K562 (cell line): ENCODE results near the gene NECTIN2. TPM values are rescaled to one million over a fixed set of nuclear protein-coding genes. Genes with fewer than 3 reads are reported as not detected.

ENCODE experiments used
- ATAC-seq: fragments of 200-7000 bp; cut with Tn5 transposase; 3 replicates; pipeline ENCODE4 v1.9.1; 2020; ENCODE audit warnings: moderate library complexity
- BruUV-seq: library from RNA; stranded (reverse); fragments of 400-500 nt; replicated peaks from 2 replicates; lab custom pipeline; 2021; lab: Mats Ljungman, UMichigan
- CTCF ChIA-PET: fragments of 300-600 bp; formaldehyde crosslinking; extraction: SDS; loops from one replicate; lab custom pipeline; 2021; ENCODE audit warnings: low intra/inter-chr PET ratio; lab: Yijun Ruan, JAX
- POLR2A ChIA-PET: fragments of 300-600, 350-650 bp; sonication (Branson Sonifier 250); formaldehyde crosslinking; extraction: SDS; loops from one replicate; lab custom pipeline; 2021; ENCODE audit warnings: antibody characterized with exemption, inconsistent platforms; lab: Yijun Ruan, JAX
- DNase-seq, 4 experiments: peaks; one replicate each; pipeline versions ENCODE4 v3.0.0 to v3.0.0-alpha.2; 2011 to 2018; ENCODE audit warnings: low spot score in 3 of 4, mixed read lengths in 3 of 4; ENCODE audit errors: extremely low read depth in 1 of 4
- FAIRE-seq: peaks from 2 replicates; lab custom pipeline; 2011; peaks lifted over from hg19 to GRCh38; lab: Jason Lieb, UNC
- H2AFZ ChIP-seq: 2 replicates; pipeline ENCODE4 v1.6.0; 2011; ENCODE audit warnings: low read depth, low read length, control low read depth, inconsistent platforms
- H3K27ac ChIP-seq: fragments of 200-600 bp; 3 replicates; pipeline ENCODE4 v1.8.0; 2011; ENCODE audit warnings: low read depth, mild to moderate bottlenecking, control low read depth, inconsistent platforms, low read length, moderate library complexity, mixed read lengths; ENCODE audit errors: extremely low read depth
- H3K27me3 ChIP-seq, 2 experiments: fragments of 300-600 bp in 1 of 2; 2 replicates in 1 of 2; 3 replicates in 1 of 2; pipeline versions ENCODE4 v1.6.0 to v1.8.0; 2011; ENCODE audit warnings: inconsistent platforms in 2 of 2, low read length in 2 of 2, mild to moderate bottlenecking in 1 of 2, mixed read lengths in 1 of 2, moderate library complexity in 1 of 2; ENCODE audit not compliant: control insufficient read depth in 2 of 2, insufficient read depth in 2 of 2
- H3K36me3 ChIP-seq: fragments of 300-600 bp; 3 replicates; pipeline ENCODE4 v1.8.0; 2011; ENCODE audit warnings: mild to moderate bottlenecking, low read length, inconsistent platforms; ENCODE audit not compliant: control insufficient read depth, insufficient read depth
- H3K4me1 ChIP-seq, 2 experiments: fragments of 200-600 bp in 1 of 2; replicated peaks in 1 of 2; 2 replicates in 1 of 2; 3 replicates in 1 of 2; pipeline versions ENCODE4 v1.5.1 to v1.8.0; 2011; ENCODE audit warnings: inconsistent platforms in 2 of 2, low read length in 2 of 2, mild to moderate bottlenecking in 1 of 2, mixed read lengths in 1 of 2, moderate library complexity in 1 of 2; ENCODE audit not compliant: control insufficient read depth in 2 of 2, insufficient read depth in 2 of 2
- H3K4me2 ChIP-seq: 2 replicates; pipeline ENCODE4 v1.6.1; 2011; ENCODE audit warnings: low read length, control low read depth, inconsistent platforms, mixed read lengths; ENCODE audit not compliant: insufficient read depth
- H3K4me3 ChIP-seq: fragments of 200-600 bp; sonication (generic), shearing (Covaris generic); 2 replicates; pipeline ENCODE4 v1.5.1; 2016; ENCODE audit warnings: control low read depth, inconsistent platforms
- H3K79me2 ChIP-seq: fragments of 200-600 bp; 3 replicates; pipeline ENCODE4 v1.8.0; 2011; ENCODE audit warnings: low read length, inconsistent platforms; ENCODE audit not compliant: control insufficient read depth, insufficient read depth
- H3K9ac ChIP-seq, 2 experiments: 2 replicates each; pipeline versions ENCODE4 v1.6.0 to v1.6.1; 2011; ENCODE audit warnings: low read depth in 2 of 2, low read length in 2 of 2, control low read depth in 1 of 2, inconsistent platforms in 1 of 2, mild to moderate bottlenecking in 1 of 2, mixed read lengths in 1 of 2; ENCODE audit not compliant: insufficient read depth in 1 of 2
- H3K9me1 ChIP-seq: one replicate; pipeline ENCODE4 v1.6.0; 2011; ENCODE audit warnings: inconsistent platforms, mild to moderate bottlenecking, low read length, moderate library complexity; ENCODE audit not compliant: control insufficient read depth, insufficient read depth
- H3K9me3 ChIP-seq: replicated peaks from 2 replicates; pipeline ENCODE4 v1.5.1; 2011; ENCODE audit warnings: low read depth, low read length, inconsistent platforms; ENCODE audit not compliant: control insufficient read depth, insufficient read depth
- H4K20me1 ChIP-seq: replicated peaks from 2 replicates; pipeline ENCODE4 v1.6.1; 2011; ENCODE audit warnings: low read length, inconsistent platforms, mixed read lengths; ENCODE audit not compliant: control insufficient read depth, insufficient read depth
- BRF1 ChIP-seq: IDR thresholded peaks from 3 replicates; pipeline ENCODE4 v1.6.1; 2011; ENCODE audit warnings: borderline replicate concordance, mild to moderate bottlenecking; ENCODE audit not compliant: insufficient read length; ENCODE audit errors: extremely low read depth
- ERF ChIP-seq: fragments of 450-650 bp; formaldehyde crosslinking; IDR thresholded peaks from 2 replicates; pipeline ENCODE4 v1.4.0; 2020; ENCODE audit warnings: mild to moderate bottlenecking, mixed read lengths
- ZNF121 ChIP-seq: sonication (generic); formaldehyde crosslinking; conservative IDR thresholded peaks from 2 replicates; pipeline ENCODE4 v1.8.0; 2022; ENCODE audit warnings: missing genetic modification reagents
- ZNF146 ChIP-seq: IDR thresholded peaks from one replicate; pipeline ENCODE4 v1.6.1; 2018; ENCODE audit warnings: missing compliant biosample characterization; ENCODE audit not compliant: unreplicated experiment
- ZNF696 ChIP-seq: fragments of 250-450 bp; sonication (Bioruptor Pico); conservative IDR thresholded peaks from 2 replicates; pipeline ENCODE4 v1.4.0; 2020; ENCODE audit warnings: mild to moderate bottlenecking, moderate library complexity
- WGBS: fragments of 100-300 bp; shearing (Covaris generic); methylation state at CpG from one replicate; pipeline ENCODE4 v1.1.6; 2016; ENCODE audit warnings: low coverage, mixed read lengths; ENCODE audit not compliant: insufficient coverage; ENCODE audit errors: missing lambda C conversion rate; 5-methylcytosine and 5-hydroxymethylcytosine counted together
- in situ Hi-C: fragments of 300-500 bp; cut with MboI; formaldehyde crosslinking; loops from 4 replicates; pipeline ENCODE4 v1.15.0; 2018; ENCODE audit warnings: inconsistent platforms, mixed read lengths
- intact Hi-C: fragments of 100-400 bp; cut with micrococcal nuclease; formaldehyde crosslinking; loops from 2 replicates; pipeline ENCODE4 v1.14.2; 2022
- polyA plus RNA-seq, 8 experiments: library from polyadenylated mRNA; depleted of rRNA in 4 of 8; stranded (reverse) in 5 of 8; unstranded in 3 of 8; fragments of >200 nt; fragmentation: Nextera tagmentation in 2 of 8; fragmentation: Illumina TruSeq in 1 of 8; extraction: Ambion mirVana in 2 of 8; extraction: Trizol in 1 of 8; gene quantifications; 2 replicates each; pipeline versions ENCODE4 v1.2.1 to v1.2.3, GENCODE V29; 2011 to 2014; ENCODE audit warnings: inconsistent platforms in 1 of 8, missing spikeins in 1 of 8
- total RNA-seq, 7 experiments: library from RNA; depleted of rRNA in 6 of 7; stranded (reverse); fragments of >200 nt in 6 of 7; fragmentation: Illumina TruSeq in 2 of 7; extraction: Trizol in 2 of 7; gene quantifications; 2 replicates each; pipeline versions ENCODE4 v1.2.1 to v1.2.3, GENCODE V29; 2011 to 2021; ENCODE audit warnings: low replicate concordance in 1 of 7

Gene NECTIN2
- total and polyA plus RNA-seq, 9 of the 15 experiments (the other 6 are each of a cell fraction or from before 2014, with no cell fraction given), result 3.9 to 94.9 (median 34.9) TPM

DNA sequence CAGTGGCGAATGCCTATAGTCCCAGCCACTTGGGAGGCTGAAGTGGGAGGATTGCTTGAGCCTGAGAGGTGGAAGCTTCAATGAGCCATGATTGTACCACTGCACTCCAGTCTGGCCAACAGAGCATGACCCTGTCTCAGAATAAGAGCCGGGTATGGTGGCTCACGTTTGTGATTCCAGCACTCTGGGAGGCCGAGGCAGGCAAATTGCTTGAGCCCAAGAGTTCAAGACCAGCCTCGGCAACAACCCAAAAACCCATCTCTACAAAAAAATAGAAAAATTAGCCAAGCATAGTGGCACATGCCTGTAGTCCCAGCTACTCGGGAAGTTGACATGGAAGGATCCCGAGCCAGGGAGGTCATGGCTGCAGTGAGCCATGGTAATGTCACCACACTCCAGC is 5.3 kb upstream of the NECTIN2 start:
- H4K20me1 ChIP-seq, result no peaks in the 10 kb centered on the region
- no peak overlapping the region for H3K4me2 ChIP-seq
- no peaks in the 10 kb centered on the region for H3K9me1 ChIP-seq
- H3K4me3 ChIP-seq, result no peak overlapping the region
- no peaks in the 10 kb centered on the region for H3K79me2 ChIP-seq
- FAIRE-seq, result no peak
- H3K4me1 ChIP-seq, result peaks cover 5 to 18% of the 10 kb centered on the region in 2 experiments; a peak in 4 of 5 replicates
- 12% methylated on average over 7 of the region's 7 CpGs for WGBS
- H3K36me3 ChIP-seq, result no peaks in the 10 kb centered on the region
- no peak overlapping the region for H3K27ac ChIP-seq
- no peak for ATAC-seq
- no peak for TF ChIP-seq ZNF696
- peak; percentile 24; the same call in 1 of the 2 replicates for TF ChIP-seq ZNF121 (CRISPR knock-in tag)
- ChIA-PET CTCF (no interaction called here), POLR2A (interaction anchor here (0.6 to 0.7 kb wide), 2 partner anchors 16 to 138 kb away, joined by 3 to 4 read pairs; no protein-coding TSS in a partner anchor)
- BruUV-seq, result no TSS peak
- H3K27me3 ChIP-seq, result peaks cover 6 to 8% of the 10 kb centered on the region in 2 experiments; a peak in 3 of 5 replicates
- in situ Hi-C loops (loop anchor here (5.0 kb wide), 1 partner anchor 54 kb away; no protein-coding TSS in a partner anchor), intact Hi-C loops (no loop called here)
- H2AFZ ChIP-seq, result no peak overlapping the region
- no peak for DNase-seq
- H3K9ac ChIP-seq, result no peak overlapping the region
- H3K9me3 ChIP-seq, result no peaks in the 10 kb centered on the region

DNA sequence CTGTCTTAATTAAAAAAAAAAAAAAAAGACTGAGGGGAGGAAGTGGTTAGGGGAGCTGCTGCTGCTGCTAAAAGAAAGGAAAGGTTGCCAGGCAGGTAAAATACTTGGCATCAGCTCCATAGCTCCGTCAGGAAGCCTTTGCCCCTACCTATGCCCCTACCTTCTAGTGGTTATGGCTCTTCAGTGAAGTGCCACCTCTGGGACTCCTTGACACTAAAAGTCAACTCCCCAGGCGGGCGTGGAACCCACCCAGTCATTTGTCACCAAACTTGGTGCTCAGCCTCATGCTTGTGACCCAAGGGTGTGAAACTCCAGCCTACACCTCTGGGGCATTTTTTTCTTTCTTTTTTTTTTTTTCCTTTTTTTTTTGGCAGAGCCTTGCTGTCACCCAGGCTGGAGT is 4.9 kb upstream of the NECTIN2 start:
- peaks cover 6 to 7% of the 10 kb centered on the region in 2 experiments; a peak in 3 of 5 replicates for H3K27me3 ChIP-seq
- intact Hi-C loops (no loop called here), in situ Hi-C loops (loop anchor here (5.0 kb wide), 1 partner anchor 54 kb away; no protein-coding TSS in a partner anchor)
- no peaks in the 10 kb centered on the region for H4K20me1 ChIP-seq
- CTCF ChIA-PET, result no interaction called here
- POLR2A ChIA-PET, result interaction anchor here (0.6 to 0.7 kb wide), 2 partner anchors 16 to 139 kb away, joined by 3 to 4 read pairs; no protein-coding TSS in a partner anchor
- DNase-seq, result no peak
- no TSS peak for BruUV-seq
- peaks cover 5 to 20% of the 10 kb centered on the region in 2 experiments; a peak in 4 of 5 replicates for H3K4me1 ChIP-seq
- WGBS, result 70% methylated on average over 3 of the region's 3 CpGs
- no peaks in the 10 kb centered on the region for H3K36me3 ChIP-seq
- no peaks in the 10 kb centered on the region for H3K9me3 ChIP-seq
- no peak overlapping the region for H2AFZ ChIP-seq
- no peak overlapping the region for H3K27ac ChIP-seq
- no peak overlapping the region for H3K4me2 ChIP-seq
- no peaks in the 10 kb centered on the region for H3K9me1 ChIP-seq
- no peak overlapping the region for H3K9ac ChIP-seq
- TF ChIP-seq BRF1 (no peak), ERF (CRISPR knock-in tag) (no peak), ZNF146 (CRISPR knock-in tag) (no peak)
- no peak for ATAC-seq
- H3K79me2 ChIP-seq, result peaks cover 2% of the 10 kb centered on the region
- H3K4me3 ChIP-seq, result no peak overlapping the region
- FAIRE-seq, result no peak
